22Rv1 (cell line): ENCODE results near the gene TRIML2.

Experiments used
- H3K27ac ChIP-seq: fragments of 450-650 bp; 2 replicates; pipeline ENCODE4 v1.5.1; 2017
- CTCF ChIP-seq: fragments of 450-650 bp; IDR thresholded peaks from 2 replicates; pipeline ENCODE4 v1.5.1; 2017; ENCODE audit warnings: mild to moderate bottlenecking
- ZFX ChIP-seq: fragments of 450-650 bp; IDR thresholded peaks from 2 replicates; pipeline ENCODE4 v1.6.1; 2017; ENCODE audit warnings: antibody characterized with exemption, borderline replicate concordance

The TRIML2 gene

GRCh38 chr4:188109157-188109755 is at the start of gene TRIML2:
Gene TRIML2, minus strand, starts transcription at chr4:188109603. Its CDS starts 4,235 bp downstream, at chr4:188105368.
- no peak for TF ChIP-seq CTCF
- TF ChIP-seq ZFX, result no peak
- H3K27ac ChIP-seq, result no peak within 1 kb of the TSS

GRCh38 chr4:188158336-188158735 is 48.9 kb upstream of the TRIML2 start:
- H3K27ac ChIP-seq, result no peak overlapping the region
- TF ChIP-seq CTCF (no peak), ZFX (no peak)

- no peak overlapping the region for H3K27ac ChIP-seq
Observed at GRCh38 chr4:188154668-188155405, 45.4 kb upstream of the TRIML2 start.

GRCh38 chr4:188147776-188148175 is 38.4 kb upstream of the TRIML2 start:
- TF ChIP-seq CTCF (no peak), ZFX (no peak)
- H3K27ac ChIP-seq, result no peak overlapping the region

More at GRCh38 chr4:188154668-188155405, 45.4 kb upstream of the TRIML2 start:
- no peak for TF ChIP-seq CTCF
- TF ChIP-seq ZFX, result no peak

- TF ChIP-seq ZFX, result no peak
- no peak for TF ChIP-seq CTCF
Observed at GRCh38 chr4:188147176-188147575, 37.8 kb upstream of the TRIML2 start.

GRCh38 chr4:188146618-188147017 is 37.2 kb upstream of the TRIML2 start:
- TF ChIP-seq ZFX (no peak), CTCF (no peak)
- no peak overlapping the region for H3K27ac ChIP-seq

More at GRCh38 chr4:188147176-188147575, 37.8 kb upstream of the TRIML2 start:
- H3K27ac ChIP-seq, result no peak overlapping the region

GRCh38 chr4:188145601-188146000 is 36.2 kb upstream of the TRIML2 start:
- no peak for TF ChIP-seq CTCF
- no peak for TF ChIP-seq ZFX
- H3K27ac ChIP-seq, result no peak overlapping the region
